ENCODE results near the gene FUBP3.

FUBP3 gene

GRCh38 chr9:130543368-130543767, 36.0 kb upstream of the FUBP3 start:
- no peak for TF ChIP-seq CTCF (IDR thresholded peaks at IDR 0.05; ENCODE audit: low read depth, low read length, missing control alignments)
- in situ Hi-C loops (cut with HindIII; ENCODE audit: low sequenced_read_pairs) = loop anchor here (5.0 kb wide), 1 partner anchor 39 kb away; no protein-coding TSS in a partner anchor
- no peak overlapping the region for H3K4me3 ChIP-seq (ENCODE audit: low read depth, low read length)
- no peak for DNase-seq (ENCODE audit: low read depth)

- DNase-seq (ENCODE audit: low read depth) = no peak
- no peak for TF ChIP-seq CTCF (IDR thresholded peaks at IDR 0.05; ENCODE audit: low read depth, low read length, missing control alignments)
- in situ Hi-C loops (cut with HindIII; ENCODE audit: low sequenced_read_pairs) = loop anchor here (5.0 kb wide), 1 partner anchor 38 kb away; no protein-coding TSS in a partner anchor
Observed at GRCh38 chr9:130543859-130544258, 35.5 kb upstream of the FUBP3 start.

GRCh38 chr9:130544364-130544763, 35.0 kb upstream of the FUBP3 start:
- H3K4me3 ChIP-seq (ENCODE audit: low read depth, low read length) = no peak overlapping the region
- no peak for TF ChIP-seq CTCF (IDR thresholded peaks at IDR 0.05; ENCODE audit: low read depth, low read length, missing control alignments)
- DNase-seq (ENCODE audit: low read depth) = no peak
- in situ Hi-C loops (cut with HindIII; ENCODE audit: low sequenced_read_pairs) = loop anchor here (5.0 kb wide), 1 partner anchor 38 kb away; no protein-coding TSS in a partner anchor

More at GRCh38 chr9:130543859-130544258, 35.5 kb upstream of the FUBP3 start:
- H3K4me3 ChIP-seq (ENCODE audit: low read depth, low read length) = no peak overlapping the region

GRCh38 chr9:130548103-130548502, 31.3 kb upstream of the FUBP3 start:
- H3K4me3 ChIP-seq (ENCODE audit: low read depth, low read length) = no peak overlapping the region
- DNase-seq (ENCODE audit: low read depth) = no peak
- in situ Hi-C loops (cut with HindIII; ENCODE audit: low sequenced_read_pairs) = no loop called here
- no peak for TF ChIP-seq CTCF (IDR thresholded peaks at IDR 0.05; ENCODE audit: low read depth, low read length, missing control alignments)

- in situ Hi-C loops (cut with HindIII; ENCODE audit: low sequenced_read_pairs) = no loop called here
- no peak for TF ChIP-seq CTCF (IDR thresholded peaks at IDR 0.05; ENCODE audit: low read depth, low read length, missing control alignments)
- H3K4me3 ChIP-seq (ENCODE audit: low read depth, low read length) = no peak overlapping the region
- no peak for DNase-seq (ENCODE audit: low read depth)
Observed at GRCh38 chr9:130549093-130549735, 30.2 kb upstream of the FUBP3 start.

- in situ Hi-C loops (cut with HindIII; ENCODE audit: low sequenced_read_pairs) = no loop called here
- no peak overlapping the region for H3K4me3 ChIP-seq (ENCODE audit: low read depth, low read length)
- DNase-seq (ENCODE audit: low read depth) = no peak
- TF ChIP-seq CTCF (IDR thresholded peaks at IDR 0.05; ENCODE audit: low read depth, low read length, missing control alignments) = no peak
Observed at GRCh38 chr9:130554606-130555005, 24.8 kb upstream of the FUBP3 start.
